ENCODE data around the gene YTHDC2.

GRCh38 chr5:113520429-113520828 is 6.9 kb downstream of the YTHDC2 start:
- TF ChIP-seq CTCF (IDR thresholded peaks at IDR 0.05; ENCODE audit: low read length) (no peak), EZH2 (optimal IDR thresholded peaks at IDR 0.05; ENCODE audit: low read depth, low read length) (no peak), EZH2phosphoT487 (IDR thresholded peaks at IDR 0.05; ENCODE audit: low read length) (no peak)
